NOMO-1 (cell line): ENCODE data around the gene SLA2.
"Not testable (repeated sequence)": the region's sequence is repeated elsewhere in the genome, so short reads cannot be mapped to it uniquely, and the experiment has no call there.

Experiments
- DNase-seq, 2 experiments: peaks; one replicate each; lab custom pipeline; 2025; ENCODE audit not compliant: unreplicated experiment in 2 of 2; lab: John Stamatoyannopoulos, UW

SLA2 gene

GRCh38 chr20:36646678-36647077, 682 bp upstream of the SLA2 start:
- DNase-seq, result no peak

GRCh38 chr20:36645353-36645752, 643 bp downstream of the SLA2 start:
- DNase-seq, result no peak

GRCh38 chr20:36644706-36645095, 1.3 kb downstream of the SLA2 start:
- no peak for DNase-seq

- DNase-seq, result no peak
These were observed 1.8 kb downstream of the SLA2 start for GRCh38 chr20:36644032-36644705.

- no peak for DNase-seq
These were observed 3.9 kb downstream of the SLA2 start for GRCh38 chr20:36642136-36642535.

GRCh38 chr20:36641506-36641843, 4.5 kb downstream of the SLA2 start:
- no peak for DNase-seq

GRCh38 chr20:36638876-36639400, 7.1 kb downstream of the SLA2 start:
- DNase-seq, result not testable (repeated sequence)

- no peak for DNase-seq
These were observed 11.7 kb downstream of the SLA2 start for GRCh38 chr20:36634342-36634741.

- DNase-seq, result no peak
These were observed 12.7 kb downstream of the SLA2 start for GRCh38 chr20:36633285-36633772.

GRCh38 chr20:36632487-36633284, 13.3 kb downstream of the SLA2 start:
- DNase-seq, result no peak

- no peak for DNase-seq
These were observed 13.9 kb downstream of the SLA2 start for GRCh38 chr20:36632147-36632486.

GRCh38 chr20:36631646-36632045, 14.3 kb downstream of the SLA2 start:
- no peak for DNase-seq

- peak; percentile 26 to 38 for DNase-seq
These were observed 16.0 kb downstream of the SLA2 start for GRCh38 chr20:36629719-36630681.

- DNase-seq, result no peak
These were observed 17.9 kb downstream of the SLA2 start for GRCh38 chr20:36628076-36628475.

GRCh38 chr20:36624944-36625324, 21.1 kb downstream of the SLA2 start:
- no peak for DNase-seq

- DNase-seq, result no peak
These were observed 21.7 kb downstream of the SLA2 start for GRCh38 chr20:36624068-36624943.

- DNase-seq, result no peak
These were observed 22.6 kb downstream of the SLA2 start for GRCh38 chr20:36623444-36623843.

- no peak for DNase-seq
These were observed 25.1 kb downstream of the SLA2 start for GRCh38 chr20:36620917-36621316.

GRCh38 chr20:36614781-36615557, 31.0 kb downstream of the SLA2 start:
- no peak for DNase-seq
